GM12878 (cell line): ENCODE data around the gene ASB9. TPM values are rescaled to one million over a fixed set of nuclear protein-coding genes. Genes with fewer than 3 reads are reported as not detected.

Source experiments
- ATAC-seq: fragments of 200-7000 bp; cut with Tn5 transposase; 3 replicates; pipeline ENCODE4 v1.9.1; 2020; ENCODE audit warnings: mild to moderate bottlenecking, moderate library complexity
- BruUV-seq: library from RNA; stranded (reverse); fragments of 400-500 nt; replicated peaks from 2 replicates; lab custom pipeline; 2021; lab: Mats Ljungman, UMichigan
- CTCF ChIA-PET: fragments of 300-600 bp; sonication (Branson Sonifier 250); formaldehyde crosslinking; extraction: SDS; loops from one replicate; lab custom pipeline; 2021; ENCODE audit warnings: inconsistent platforms; lab: Yijun Ruan, JAX
- POLR2A ChIA-PET: fragments of 350-600 bp; formaldehyde crosslinking; extraction: SDS; loops from one replicate; lab custom pipeline; 2021; ENCODE audit warnings: inconsistent platforms; lab: Charles Lee
- RAD21 ChIA-PET: fragments of 300-600 bp; sonication (Branson Sonifier 250); formaldehyde crosslinking; loops from one replicate; lab custom pipeline; 2023; ENCODE audit warnings: antibody characterized with exemption; ENCODE audit not compliant: unreplicated experiment; lab: Charles Lee
- SMC1A ChIA-PET: fragments of 300-600 bp; sonication (Branson Sonifier 250); formaldehyde crosslinking; loops from one replicate; lab custom pipeline; 2023; ENCODE audit not compliant: unreplicated experiment, uncharacterized antibody; lab: Charles Lee
- DNase-seq: peaks from one replicate; pipeline ENCODE4 v3.0.0-alpha.2; 2011; ENCODE audit warnings: low read depth, low spot score
- FAIRE-seq: peaks from 3 replicates; lab custom pipeline; 2011; peaks lifted over from hg19 to GRCh38; lab: Jason Lieb, UNC
- H2AFZ ChIP-seq: 2 replicates; pipeline ENCODE4 v1.6.0; 2011; ENCODE audit warnings: low read depth, low read length, control low read depth; ENCODE audit not compliant: control insufficient read depth
- H3K27ac ChIP-seq: 2 replicates; pipeline ENCODE4 v1.5.1; 2011; ENCODE audit warnings: control low read depth; ENCODE audit not compliant: control insufficient read depth, insufficient read depth
- H3K27me3 ChIP-seq, 2 experiments: replicated peaks in 1 of 2; 2 replicates each; pipeline versions ENCODE4 v1.6.0 to v1.6.1; 2011; ENCODE audit warnings: low read length in 1 of 2; ENCODE audit not compliant: control insufficient read depth in 2 of 2, insufficient read depth in 2 of 2
- H3K36me3 ChIP-seq, 2 experiments: 2 replicates each; pipeline ENCODE4 v1.5.1; 2011; ENCODE audit warnings: low read length in 1 of 2; ENCODE audit not compliant: control insufficient read depth in 2 of 2, insufficient read depth in 2 of 2
- H3K4me1 ChIP-seq: 2 replicates; pipeline ENCODE4 v1.6.1; 2011; ENCODE audit warnings: mild to moderate bottlenecking, low read length, moderate library complexity, mixed read lengths; ENCODE audit not compliant: control insufficient read depth, insufficient read depth
- H3K4me2 ChIP-seq: 2 replicates; pipeline ENCODE4 v1.6.0; 2011; ENCODE audit warnings: control low read depth; ENCODE audit not compliant: control insufficient read depth, insufficient read depth
- H3K4me3 ChIP-seq: fragments of 200-600 bp; sonication (generic); 2 replicates; pipeline ENCODE4 v1.5.1; 2016
- H3K79me2 ChIP-seq: 2 replicates; pipeline ENCODE4 v1.6.0; 2011; ENCODE audit warnings: low read length; ENCODE audit not compliant: control insufficient read depth, insufficient read depth
- H3K9ac ChIP-seq: 2 replicates; pipeline ENCODE4 v1.8.0; 2011; ENCODE audit warnings: low read length, control low read depth, mixed read lengths; ENCODE audit not compliant: control insufficient read depth, insufficient read depth
- H3K9me3 ChIP-seq: replicated peaks from 3 replicates; pipeline ENCODE4 v1.5.1; 2011; ENCODE audit warnings: mild to moderate bottlenecking, low read length; ENCODE audit not compliant: control insufficient read depth, insufficient read depth
- H4K20me1 ChIP-seq: 2 replicates; pipeline ENCODE4 v1.6.0; 2011; ENCODE audit not compliant: control insufficient read depth, insufficient read depth
- CBX3 ChIP-seq: fragments of 200-600 bp; sonication (generic); IDR thresholded peaks from 2 replicates; pipeline ENCODE4 v1.6.1; 2016; ENCODE audit warnings: low read depth, borderline replicate concordance
- FOXM1 ChIP-seq: IDR thresholded peaks from 2 replicates; pipeline ENCODE4 v1.6.1; 2012; ENCODE audit warnings: low read depth, mild to moderate bottlenecking, inconsistent platforms, low read length, moderate library complexity
- JUNB ChIP-seq: IDR thresholded peaks from 2 replicates; pipeline ENCODE4 v1.6.1; 2016; ENCODE audit warnings: antibody characterized with exemption, mild to moderate bottlenecking
- NR2C1 ChIP-seq: fragments of 450-650 bp; IDR thresholded peaks from 2 replicates; pipeline ENCODE4 v1.6.1; 2017; ENCODE audit warnings: antibody characterized with exemption, mild to moderate bottlenecking, moderate library complexity
- SUZ12 ChIP-seq: fragments of 200-600 bp; sonication (generic); IDR thresholded peaks from one replicate; pipeline ENCODE4 v1.6.1; 2018; ENCODE audit warnings: antibody characterized with exemption, mild to moderate bottlenecking; ENCODE audit not compliant: unreplicated experiment
- WRNIP1 ChIP-seq: IDR thresholded peaks from 2 replicates; pipeline ENCODE4 v1.6.1; 2011; ENCODE audit warnings: low read depth, low read length, improper control_type of control experiment, borderline replicate concordance
- in situ Hi-C: fragments of 300-500 bp; cut with MboI; formaldehyde crosslinking; loops from 9 replicates; pipeline ENCODE4 v1.14.3; 2018; ENCODE audit warnings: mixed read lengths
- intact Hi-C: fragments of 100-400 bp; cut with micrococcal nuclease; formaldehyde crosslinking; loops from one replicate; pipeline ENCODE4 v1.14.2; 2022; ENCODE audit not compliant: unreplicated experiment
- polyA plus RNA-seq, 11 experiments: library from polyadenylated mRNA; depleted of rRNA in 4 of 11; unstranded in 6 of 11; stranded (reverse) in 5 of 11; fragments of >200 nt; fragmentation: Nextera tagmentation in 4 of 11; fragmentation: Illumina TruSeq in 1 of 11; extraction: Ambion mirVana in 4 of 11; extraction: Trizol in 1 of 11; gene quantifications; 1 replicate in 1 of 11; 2 replicates in 10 of 11; pipeline versions ENCODE4 v1.2.1 to v1.2.3, GENCODE V29; 2011 to 2016; ENCODE audit warnings: inconsistent platforms in 2 of 11, missing spikeins in 2 of 11, low read depth in 1 of 11
- total RNA-seq, 4 experiments: library from RNA; depleted of rRNA in 3 of 4; stranded (reverse); fragments of >200 nt in 3 of 4; fragmentation: Illumina TruSeq in 1 of 4; extraction: Trizol in 1 of 4; gene quantifications; 2 replicates each; pipeline versions ENCODE4 v1.2.1 to v1.2.3, GENCODE V29; 2013 to 2021
- TF ChIP-seq, protein P1 (sequence below): fragments of 450-650 bp; IDR thresholded peaks from 2 replicates; pipeline ENCODE4 v1.6.1; 2017; ENCODE audit warnings: mild to moderate bottlenecking, moderate library complexity
- TF ChIP-seq, protein P2 (sequence below): fragments of 150-350 bp; IDR thresholded peaks from 2 replicates; pipeline ENCODE4 v1.6.1; 2014; ENCODE audit warnings: mild to moderate bottlenecking, low read depth, low read length
- TF ChIP-seq, protein P3 (sequence below): IDR thresholded peaks from 2 replicates; pipeline ENCODE4 v1.6.1; 2012; ENCODE audit warnings: improper control_type of control experiment, low read depth, low read length; ENCODE audit not compliant: insufficient replicate concordance
- TF ChIP-seq, protein P4 (sequence below): fragments of 150-350 bp; IDR thresholded peaks from 2 replicates; pipeline ENCODE4 v1.6.1; 2016; ENCODE audit warnings: low read depth, low read length

The ASB9 gene
- total and polyA plus RNA-seq, 10 of the 15 experiments (the other 5 are each of a cell fraction or from before 2014, with no cell fraction given): 0.31 to 3.5 (median 0.74) TPM

DNA sequence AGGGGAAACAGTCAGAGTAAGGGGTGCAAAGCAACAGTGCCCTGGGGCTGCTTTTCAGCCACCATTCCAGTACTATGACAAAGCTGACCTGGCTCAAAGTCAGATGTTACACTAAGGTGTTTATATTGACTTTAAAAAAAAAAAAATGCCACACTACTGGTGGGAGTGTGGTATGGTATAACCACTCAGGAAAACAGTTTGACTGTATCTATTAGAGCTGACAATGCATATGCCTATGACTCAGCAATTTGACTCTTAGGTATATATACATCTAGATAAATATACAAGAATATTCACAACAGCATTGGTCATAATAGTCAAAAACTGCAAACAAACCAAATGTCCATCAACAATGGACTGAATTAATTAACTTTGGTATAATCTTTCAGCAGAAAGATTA is 15.0 kb downstream of the ASB9 start:
- ATAC-seq: no peak
- in situ Hi-C loops (no loop called here), intact Hi-C loops (no loop called here)
- Histone ChIP-seq H3K9me3 (no peaks in the 10 kb centered on the region), H3K4me2 (no peak overlapping the region), H3K36me3 (no peaks in the 10 kb centered on the region), H3K79me2 (no peaks in the 10 kb centered on the region), H4K20me1 (no peaks in the 10 kb centered on the region), H3K4me3 (no peak overlapping the region), H3K27me3 (no peaks in the 10 kb centered on the region; a peak in 2 of 4 replicates), H3K4me1 (no peaks in the 10 kb centered on the region), H3K27ac (no peak overlapping the region), H3K9ac (no peak overlapping the region), H2AFZ (no peak overlapping the region)
- CTCF ChIA-PET: no interaction called here
- no peak for DNase-seq
- SMC1A ChIA-PET: no interaction called here
- TF ChIP-seq, protein P1, sequence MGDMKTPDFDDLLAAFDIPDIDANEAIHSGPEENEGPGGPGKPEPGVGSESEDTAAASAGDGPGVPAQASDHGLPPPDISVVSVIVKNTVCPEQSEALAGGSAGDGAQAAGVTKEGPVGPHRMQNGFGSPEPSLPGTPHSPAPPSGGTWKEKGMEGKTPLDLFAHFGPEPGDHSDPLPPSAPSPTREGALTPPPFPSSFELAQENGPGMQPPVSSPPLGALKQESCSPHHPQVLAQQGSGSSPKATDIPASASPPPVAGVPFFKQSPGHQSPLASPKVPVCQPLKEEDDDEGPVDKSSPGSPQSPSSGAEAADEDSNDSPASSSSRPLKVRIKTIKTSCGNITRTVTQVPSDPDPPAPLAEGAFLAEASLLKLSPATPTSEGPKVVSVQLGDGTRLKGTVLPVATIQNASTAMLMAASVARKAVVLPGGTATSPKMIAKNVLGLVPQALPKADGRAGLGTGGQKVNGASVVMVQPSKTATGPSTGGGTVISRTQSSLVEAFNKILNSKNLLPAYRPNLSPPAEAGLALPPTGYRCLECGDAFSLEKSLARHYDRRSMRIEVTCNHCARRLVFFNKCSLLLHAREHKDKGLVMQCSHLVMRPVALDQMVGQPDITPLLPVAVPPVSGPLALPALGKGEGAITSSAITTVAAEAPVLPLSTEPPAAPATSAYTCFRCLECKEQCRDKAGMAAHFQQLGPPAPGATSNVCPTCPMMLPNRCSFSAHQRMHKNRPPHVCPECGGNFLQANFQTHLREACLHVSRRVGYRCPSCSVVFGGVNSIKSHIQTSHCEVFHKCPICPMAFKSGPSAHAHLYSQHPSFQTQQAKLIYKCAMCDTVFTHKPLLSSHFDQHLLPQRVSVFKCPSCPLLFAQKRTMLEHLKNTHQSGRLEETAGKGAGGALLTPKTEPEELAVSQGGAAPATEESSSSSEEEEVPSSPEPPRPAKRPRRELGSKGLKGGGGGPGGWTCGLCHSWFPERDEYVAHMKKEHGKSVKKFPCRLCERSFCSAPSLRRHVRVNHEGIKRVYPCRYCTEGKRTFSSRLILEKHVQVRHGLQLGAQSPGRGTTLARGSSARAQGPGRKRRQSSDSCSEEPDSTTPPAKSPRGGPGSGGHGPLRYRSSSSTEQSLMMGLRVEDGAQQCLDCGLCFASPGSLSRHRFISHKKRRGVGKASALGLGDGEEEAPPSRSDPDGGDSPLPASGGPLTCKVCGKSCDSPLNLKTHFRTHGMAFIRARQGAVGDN: no peak
- TF ChIP-seq, protein P2, sequence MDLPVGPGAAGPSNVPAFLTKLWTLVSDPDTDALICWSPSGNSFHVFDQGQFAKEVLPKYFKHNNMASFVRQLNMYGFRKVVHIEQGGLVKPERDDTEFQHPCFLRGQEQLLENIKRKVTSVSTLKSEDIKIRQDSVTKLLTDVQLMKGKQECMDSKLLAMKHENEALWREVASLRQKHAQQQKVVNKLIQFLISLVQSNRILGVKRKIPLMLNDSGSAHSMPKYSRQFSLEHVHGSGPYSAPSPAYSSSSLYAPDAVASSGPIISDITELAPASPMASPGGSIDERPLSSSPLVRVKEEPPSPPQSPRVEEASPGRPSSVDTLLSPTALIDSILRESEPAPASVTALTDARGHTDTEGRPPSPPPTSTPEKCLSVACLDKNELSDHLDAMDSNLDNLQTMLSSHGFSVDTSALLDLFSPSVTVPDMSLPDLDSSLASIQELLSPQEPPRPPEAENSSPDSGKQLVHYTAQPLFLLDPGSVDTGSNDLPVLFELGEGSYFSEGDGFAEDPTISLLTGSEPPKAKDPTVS: no peak
- TF ChIP-seq NR2C1 (no peak), WRNIP1 (no peak), SUZ12 (no peak), JUNB (no peak), CBX3 (no peak), FOXM1 (no peak)
- TF ChIP-seq, protein P3, sequence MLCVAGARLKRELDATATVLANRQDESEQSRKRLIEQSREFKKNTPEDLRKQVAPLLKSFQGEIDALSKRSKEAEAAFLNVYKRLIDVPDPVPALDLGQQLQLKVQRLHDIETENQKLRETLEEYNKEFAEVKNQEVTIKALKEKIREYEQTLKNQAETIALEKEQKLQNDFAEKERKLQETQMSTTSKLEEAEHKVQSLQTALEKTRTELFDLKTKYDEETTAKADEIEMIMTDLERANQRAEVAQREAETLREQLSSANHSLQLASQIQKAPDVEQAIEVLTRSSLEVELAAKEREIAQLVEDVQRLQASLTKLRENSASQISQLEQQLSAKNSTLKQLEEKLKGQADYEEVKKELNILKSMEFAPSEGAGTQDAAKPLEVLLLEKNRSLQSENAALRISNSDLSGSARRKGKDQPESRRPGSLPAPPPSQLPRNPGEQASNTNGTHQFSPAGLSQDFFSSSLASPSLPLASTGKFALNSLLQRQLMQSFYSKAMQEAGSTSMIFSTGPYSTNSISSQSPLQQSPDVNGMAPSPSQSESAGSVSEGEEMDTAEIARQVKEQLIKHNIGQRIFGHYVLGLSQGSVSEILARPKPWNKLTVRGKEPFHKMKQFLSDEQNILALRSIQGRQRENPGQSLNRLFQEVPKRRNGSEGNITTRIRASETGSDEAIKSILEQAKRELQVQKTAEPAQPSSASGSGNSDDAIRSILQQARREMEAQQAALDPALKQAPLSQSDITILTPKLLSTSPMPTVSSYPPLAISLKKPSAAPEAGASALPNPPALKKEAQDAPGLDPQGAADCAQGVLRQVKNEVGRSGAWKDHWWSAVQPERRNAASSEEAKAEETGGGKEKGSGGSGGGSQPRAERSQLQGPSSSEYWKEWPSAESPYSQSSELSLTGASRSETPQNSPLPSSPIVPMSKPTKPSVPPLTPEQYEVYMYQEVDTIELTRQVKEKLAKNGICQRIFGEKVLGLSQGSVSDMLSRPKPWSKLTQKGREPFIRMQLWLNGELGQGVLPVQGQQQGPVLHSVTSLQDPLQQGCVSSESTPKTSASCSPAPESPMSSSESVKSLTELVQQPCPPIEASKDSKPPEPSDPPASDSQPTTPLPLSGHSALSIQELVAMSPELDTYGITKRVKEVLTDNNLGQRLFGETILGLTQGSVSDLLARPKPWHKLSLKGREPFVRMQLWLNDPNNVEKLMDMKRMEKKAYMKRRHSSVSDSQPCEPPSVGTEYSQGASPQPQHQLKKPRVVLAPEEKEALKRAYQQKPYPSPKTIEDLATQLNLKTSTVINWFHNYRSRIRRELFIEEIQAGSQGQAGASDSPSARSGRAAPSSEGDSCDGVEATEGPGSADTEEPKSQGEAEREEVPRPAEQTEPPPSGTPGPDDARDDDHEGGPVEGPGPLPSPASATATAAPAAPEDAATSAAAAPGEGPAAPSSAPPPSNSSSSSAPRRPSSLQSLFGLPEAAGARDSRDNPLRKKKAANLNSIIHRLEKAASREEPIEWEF: no peak
- TF ChIP-seq, protein P4, sequence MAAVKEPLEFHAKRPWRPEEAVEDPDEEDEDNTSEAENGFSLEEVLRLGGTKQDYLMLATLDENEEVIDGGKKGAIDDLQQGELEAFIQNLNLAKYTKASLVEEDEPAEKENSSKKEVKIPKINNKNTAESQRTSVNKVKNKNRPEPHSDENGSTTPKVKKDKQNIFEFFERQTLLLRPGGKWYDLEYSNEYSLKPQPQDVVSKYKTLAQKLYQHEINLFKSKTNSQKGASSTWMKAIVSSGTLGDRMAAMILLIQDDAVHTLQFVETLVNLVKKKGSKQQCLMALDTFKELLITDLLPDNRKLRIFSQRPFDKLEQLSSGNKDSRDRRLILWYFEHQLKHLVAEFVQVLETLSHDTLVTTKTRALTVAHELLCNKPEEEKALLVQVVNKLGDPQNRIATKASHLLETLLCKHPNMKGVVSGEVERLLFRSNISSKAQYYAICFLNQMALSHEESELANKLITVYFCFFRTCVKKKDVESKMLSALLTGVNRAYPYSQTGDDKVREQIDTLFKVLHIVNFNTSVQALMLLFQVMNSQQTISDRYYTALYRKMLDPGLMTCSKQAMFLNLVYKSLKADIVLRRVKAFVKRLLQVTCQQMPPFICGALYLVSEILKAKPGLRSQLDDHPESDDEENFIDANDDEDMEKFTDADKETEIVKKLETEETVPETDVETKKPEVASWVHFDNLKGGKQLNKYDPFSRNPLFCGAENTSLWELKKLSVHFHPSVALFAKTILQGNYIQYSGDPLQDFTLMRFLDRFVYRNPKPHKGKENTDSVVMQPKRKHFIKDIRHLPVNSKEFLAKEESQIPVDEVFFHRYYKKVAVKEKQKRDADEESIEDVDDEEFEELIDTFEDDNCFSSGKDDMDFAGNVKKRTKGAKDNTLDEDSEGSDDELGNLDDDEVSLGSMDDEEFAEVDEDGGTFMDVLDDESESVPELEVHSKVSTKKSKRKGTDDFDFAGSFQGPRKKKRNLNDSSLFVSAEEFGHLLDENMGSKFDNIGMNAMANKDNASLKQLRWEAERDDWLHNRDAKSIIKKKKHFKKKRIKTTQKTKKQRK: no peak
- no TSS peak for BruUV-seq
- RAD21 ChIA-PET: no interaction called here
- no peak for FAIRE-seq
- POLR2A ChIA-PET: interaction anchor here (0.6 kb wide), 1 partner anchor 114 kb away, joined by 3 read pairs; no protein-coding TSS in a partner anchor
